ENCODE data around the gene CNKSR3.
"Not testable (repeated sequence)": the region's sequence is repeated elsewhere in the genome, so short reads cannot be mapped to it uniquely, and the experiment has no call there.

The CNKSR3 gene

GRCh38 chr6:154510144-154510905 is at the start of gene CNKSR3:
TSS of gene CNKSR3 (minus strand) at chr6:154510685. CDS start at chr6:154510114, 571 bp downstream.
- DNase-seq: peak; percentile 95

- no peak for DNase-seq
These were observed 48.5 kb upstream of the CNKSR3 start for GRCh38 chr6:154558984-154559383.

- no peak for DNase-seq
These were observed 48.0 kb upstream of the CNKSR3 start for GRCh38 chr6:154558513-154558912.

- no peak for DNase-seq
These were observed 44.7 kb upstream of the CNKSR3 start for GRCh38 chr6:154555073-154555677.

GRCh38 chr6:154554491-154554890 is 44.0 kb upstream of the CNKSR3 start:
- DNase-seq: no peak

- no peak for DNase-seq
These were observed 40.3 kb upstream of the CNKSR3 start for GRCh38 chr6:154550779-154551178.

- DNase-seq: no peak
These were observed 38.7 kb upstream of the CNKSR3 start for GRCh38 chr6:154549179-154549578.

- no peak for DNase-seq
These were observed 37.8 kb upstream of the CNKSR3 start for GRCh38 chr6:154548130-154548830.

GRCh38 chr6:154543628-154544027 is 33.1 kb upstream of the CNKSR3 start:
- DNase-seq: no peak

GRCh38 chr6:154542747-154543146 is 32.3 kb upstream of the CNKSR3 start:
- DNase-seq: no peak

- not testable (repeated sequence) for DNase-seq
These were observed 31.4 kb upstream of the CNKSR3 start for GRCh38 chr6:154541837-154542236.

- no peak for DNase-seq
These were observed 29.2 kb upstream of the CNKSR3 start for GRCh38 chr6:154539593-154540269.

- no peak for DNase-seq
These were observed 28.2 kb upstream of the CNKSR3 start for GRCh38 chr6:154538640-154539191.

GRCh38 chr6:154537511-154538325 is 27.2 kb upstream of the CNKSR3 start:
- DNase-seq: no peak

GRCh38 chr6:154536999-154537398 is 26.5 kb upstream of the CNKSR3 start:
- no peak for DNase-seq

- DNase-seq: no peak
These were observed 25.8 kb upstream of the CNKSR3 start for GRCh38 chr6:154536255-154536654.

GRCh38 chr6:154535851-154536250 is 25.4 kb upstream of the CNKSR3 start:
- DNase-seq: no peak

- no peak for DNase-seq
These were observed 24.7 kb upstream of the CNKSR3 start for GRCh38 chr6:154535147-154535546.

GRCh38 chr6:154534531-154534930 is 24.0 kb upstream of the CNKSR3 start:
- DNase-seq: no peak

- DNase-seq: no peak
These were observed 21.9 kb upstream of the CNKSR3 start for GRCh38 chr6:154532426-154532825.

GRCh38 chr6:154529957-154530356 is 19.5 kb upstream of the CNKSR3 start:
- DNase-seq: no peak

- DNase-seq: no peak
These were observed 17.9 kb upstream of the CNKSR3 start for GRCh38 chr6:154528310-154528915.
